Hindlimb muscle (tissue), 1 donor: ENCODE data around the gene MSI2. TPM values are rescaled to one million over a fixed set of nuclear protein-coding genes. Genes with fewer than 3 reads are reported as not detected.

Experiments
- DNase-seq: peaks from one replicate; pipeline ENCODE4 v3.0.0-alpha.2; 2013
- polyA plus RNA-seq: library from polyadenylated mRNA; unstranded; fragments of 120-200 nt; gene quantifications from one replicate; pipeline ENCODE4 v1.2.1, GENCODE V29; 2013; ENCODE audit not compliant: insufficient read length

The MSI2 gene
- polyA plus RNA-seq, 1 donor: 33.6 TPM

DNA sequence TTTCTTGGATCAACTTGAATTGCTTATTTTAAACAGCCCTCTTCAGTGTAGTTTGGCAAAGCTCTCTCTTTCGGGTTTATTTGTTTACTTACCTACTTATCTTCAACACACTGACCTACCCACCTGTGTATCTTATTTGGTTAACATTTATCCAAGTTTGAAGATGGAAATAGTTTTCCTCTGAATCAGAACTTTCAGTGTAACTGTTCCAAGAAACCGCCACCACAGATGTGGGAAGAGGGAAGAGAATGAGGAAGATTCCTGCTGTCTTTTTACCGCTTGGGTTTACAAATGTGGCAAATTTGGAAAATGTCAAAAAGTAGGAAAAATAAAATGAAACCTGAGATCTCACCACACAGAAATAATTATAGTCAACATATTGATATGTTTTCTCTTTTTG, 115.8 kb downstream of the MSI2 start:
- no peak for DNase-seq

DNA sequence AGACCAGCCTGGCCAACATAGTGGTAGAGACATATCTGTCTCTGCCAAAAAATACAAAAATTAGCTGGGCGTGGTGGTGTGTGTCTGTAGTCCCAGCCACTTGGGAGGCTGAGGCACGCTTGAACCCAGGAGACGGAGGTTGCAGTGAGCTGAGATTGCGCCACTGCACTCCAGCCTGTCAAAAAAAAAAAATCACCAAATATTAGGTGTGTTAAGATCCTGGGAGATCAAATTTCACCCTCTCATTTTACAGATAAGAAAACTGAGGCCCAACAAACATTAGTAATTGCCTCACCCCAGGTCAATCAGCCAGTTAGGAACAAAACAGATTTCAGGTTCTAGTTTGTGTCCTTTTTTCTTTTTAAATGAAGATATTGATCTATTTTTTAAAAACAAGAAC, 116.7 kb downstream of the MSI2 start:
- DNase-seq: no peak

DNA sequence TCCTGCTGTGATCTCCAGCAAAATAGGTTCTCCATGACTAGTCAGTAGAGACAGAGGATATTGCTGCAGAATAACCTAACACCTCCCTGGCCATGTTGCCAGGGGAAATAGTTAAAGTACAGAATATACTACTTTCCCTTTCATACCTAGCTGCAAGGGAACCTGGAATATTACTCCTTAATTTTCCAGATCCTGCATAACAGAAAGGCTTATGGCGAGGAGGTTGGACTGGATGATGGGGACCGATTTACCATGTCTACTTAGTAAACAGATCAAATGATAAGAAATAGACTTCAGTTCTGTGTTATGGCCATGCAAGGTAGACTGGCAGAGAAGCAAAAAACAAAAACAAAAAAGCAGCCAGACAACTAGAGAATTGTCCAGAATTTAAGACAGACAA, 117.4 kb downstream of the MSI2 start:
- no peak for DNase-seq

- no peak for DNase-seq
Measured at GRCh38 chr17:57375040-57375769, 118.9 kb downstream of the MSI2 start.

DNA sequence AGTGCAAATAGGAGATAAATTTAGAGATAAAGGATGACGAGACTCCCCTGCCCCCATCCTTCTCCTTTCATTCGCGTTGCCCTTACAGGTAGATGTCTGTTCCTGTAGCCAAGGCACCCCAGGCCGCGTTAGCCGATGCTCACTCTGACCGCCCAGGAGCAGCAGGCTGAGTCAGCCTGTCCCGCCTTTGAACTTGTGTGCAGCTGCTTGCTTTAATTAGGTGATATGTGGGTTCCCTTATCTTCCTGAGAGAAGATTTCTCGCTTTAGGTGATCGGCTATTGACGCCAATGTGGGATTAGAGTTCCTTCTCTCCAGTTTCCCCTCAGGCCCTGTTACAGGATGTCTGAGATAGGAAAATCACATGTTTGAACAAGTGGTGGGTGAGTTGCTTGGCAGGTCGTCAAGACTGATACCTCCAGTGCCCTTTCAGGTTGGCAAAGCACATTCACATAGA, 119.5 kb downstream of the MSI2 start:
- no peak for DNase-seq

DNA sequence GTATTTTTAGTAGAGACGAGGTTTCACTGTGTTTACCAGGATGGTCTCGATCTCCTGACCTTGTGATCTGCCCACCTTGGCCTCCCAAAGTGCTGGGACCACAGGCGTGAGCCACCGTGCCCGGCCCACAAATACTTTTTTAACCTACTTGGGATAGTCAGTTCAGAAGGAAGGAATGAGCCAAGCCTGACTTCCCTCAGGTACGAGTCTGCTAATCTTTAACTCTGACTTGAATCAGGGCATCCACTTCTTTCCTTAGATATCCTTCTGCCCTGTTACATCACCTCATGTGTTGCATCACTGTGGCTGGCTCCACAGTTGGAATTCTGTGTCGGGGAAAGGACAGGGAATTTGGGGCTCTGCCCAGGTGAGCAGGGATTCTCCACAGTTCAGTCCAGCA, 120.8 kb downstream of the MSI2 start:
- DNase-seq: no peak

DNA sequence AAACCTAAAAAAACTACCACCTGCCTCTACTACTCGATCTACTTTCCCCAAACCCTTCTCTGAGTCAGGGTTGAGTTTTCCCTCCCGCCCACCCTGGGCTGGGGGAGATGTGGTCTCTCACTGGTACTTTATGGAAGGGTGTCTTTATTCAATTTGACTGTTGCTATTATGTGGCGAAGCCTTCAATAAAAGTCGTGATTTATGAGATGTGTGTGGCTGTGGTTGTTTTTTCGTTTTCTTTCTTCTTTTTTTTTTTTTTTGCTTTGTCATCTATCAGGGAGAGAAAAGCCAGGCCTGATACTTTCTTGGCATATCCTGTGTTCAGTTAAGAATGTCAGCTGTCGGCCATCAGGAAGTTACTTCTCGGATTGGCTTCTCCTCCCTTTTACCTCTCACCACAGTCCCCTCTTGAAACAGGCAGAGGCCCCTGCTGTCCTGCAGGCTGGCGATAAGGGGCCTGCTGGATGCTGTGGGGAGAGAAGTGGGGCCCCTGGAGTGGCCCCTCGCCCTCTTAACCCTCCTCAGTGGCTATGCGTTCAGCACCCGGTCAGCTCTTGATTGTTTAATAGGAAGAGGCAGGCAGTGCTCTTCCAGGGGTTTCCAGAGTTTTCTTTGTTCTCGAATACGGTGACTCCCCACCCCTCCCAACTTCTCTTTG, 123.0 kb downstream of the MSI2 start:
- no peak for DNase-seq

DNA sequence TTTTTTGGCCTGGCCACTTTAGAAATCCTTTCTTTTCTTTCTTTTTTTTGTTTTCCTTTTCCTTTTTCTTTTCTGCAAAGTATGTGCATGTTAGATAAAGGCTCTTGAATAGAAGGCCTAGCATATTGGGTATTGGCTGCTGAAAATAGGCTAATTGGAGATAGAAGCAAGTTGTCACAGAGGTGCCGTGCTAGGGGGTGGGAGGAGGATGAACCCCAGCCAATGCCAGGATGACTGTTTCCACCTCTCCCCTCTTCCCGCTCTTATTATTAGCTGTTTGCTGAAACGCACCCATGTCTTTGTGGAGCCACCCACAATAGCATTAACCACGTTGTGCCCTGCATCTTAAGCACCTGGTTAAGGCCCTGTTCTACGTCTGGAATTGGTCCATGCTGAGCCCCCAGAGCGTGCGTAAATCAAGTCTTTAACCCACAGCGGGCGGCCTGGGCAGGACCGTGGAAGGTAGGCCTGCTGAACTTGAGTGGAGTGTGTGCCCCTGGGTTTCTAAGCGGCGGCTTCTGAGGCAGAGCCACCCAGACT, 123.6 kb downstream of the MSI2 start:
- DNase-seq: no peak

DNA sequence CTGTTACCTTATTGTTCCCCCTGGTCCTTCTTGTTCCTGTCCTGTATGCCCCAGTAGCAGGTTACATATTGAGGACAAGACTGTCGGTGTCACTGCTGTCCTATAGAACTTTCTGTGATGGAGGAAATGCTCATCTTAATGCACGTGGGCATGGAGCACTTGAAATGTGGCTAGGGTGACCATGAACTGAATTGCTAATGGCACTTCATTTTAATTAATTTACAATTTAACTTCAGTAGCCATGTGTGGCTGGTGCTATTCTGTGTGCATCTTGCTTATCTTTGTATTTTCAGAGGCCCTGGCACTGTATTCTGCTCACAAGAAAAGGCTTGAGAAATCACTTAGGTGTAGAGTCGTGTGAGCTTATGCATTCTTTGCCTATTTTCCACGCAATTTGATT, 125.2 kb downstream of the MSI2 start:
- no peak for DNase-seq

- DNase-seq: no peak
Measured at GRCh38 chr17:57384219-57384618, 127.9 kb downstream of the MSI2 start.

GRCh38 chr17:57385975-57386374, 129.7 kb downstream of the MSI2 start:
- DNase-seq: no peak

DNA sequence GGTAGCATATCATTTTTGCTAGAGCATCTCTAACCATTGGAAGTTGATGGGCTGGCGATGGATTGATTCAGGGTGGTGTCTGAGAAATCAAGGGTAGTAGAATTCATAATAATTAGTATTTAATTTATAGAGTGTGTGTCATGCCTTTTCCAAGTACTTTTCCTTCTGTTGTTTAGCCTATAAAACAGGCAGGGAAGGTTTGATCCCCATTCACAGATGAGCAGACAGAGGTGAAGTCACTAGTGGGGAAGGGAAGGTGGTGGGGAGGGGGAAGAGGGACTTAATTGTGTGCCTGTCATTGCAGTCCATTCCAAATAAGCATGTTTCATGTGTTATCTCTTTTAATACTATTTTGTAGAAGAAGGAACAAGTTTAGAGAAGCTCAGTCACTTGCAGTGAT, 131.3 kb downstream of the MSI2 start:
- DNase-seq: no peak

GRCh38 chr17:57388131-57388725, 131.9 kb downstream of the MSI2 start:
- DNase-seq: no peak

GRCh38 chr17:57389473-57389872, 133.2 kb downstream of the MSI2 start:
- no peak for DNase-seq

GRCh38 chr17:57391076-57391825, 134.9 kb downstream of the MSI2 start:
- no peak for DNase-seq

DNA sequence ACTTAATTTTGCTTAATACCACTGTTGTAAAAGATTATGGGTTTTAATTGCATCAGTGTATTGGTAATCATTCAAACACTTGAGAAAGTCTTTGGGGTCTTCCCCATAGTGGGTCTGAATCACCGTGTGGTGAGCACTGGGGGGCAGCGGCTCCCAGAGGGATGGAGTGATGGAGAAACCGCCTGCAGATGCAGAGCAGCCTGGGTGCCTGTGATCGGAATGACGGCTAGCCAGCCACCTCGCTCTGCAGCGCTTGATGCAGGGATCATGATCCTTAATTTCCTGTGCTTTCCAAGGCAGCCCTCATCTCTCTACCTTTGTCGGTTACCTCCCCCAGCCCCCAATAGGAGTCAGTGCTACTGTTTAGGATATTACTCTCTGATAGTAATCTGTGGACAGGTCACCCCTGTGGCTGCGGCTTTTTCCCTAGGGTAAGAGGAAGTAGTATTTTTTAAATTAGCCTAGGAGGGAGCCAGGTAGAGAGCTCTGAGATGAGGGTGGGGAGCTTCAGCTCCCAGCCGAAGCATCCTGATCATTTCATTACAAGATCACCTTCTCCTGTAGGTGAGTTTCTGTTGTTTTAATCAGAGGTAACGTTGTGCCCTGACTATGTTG, 135.6 kb downstream of the MSI2 start:
- DNase-seq: no peak

GRCh38 chr17:57393368-57393767, 137.0 kb downstream of the MSI2 start:
- DNase-seq: no peak

GRCh38 chr17:57394375-57394774, 138.1 kb downstream of the MSI2 start:
- DNase-seq: no peak

DNA sequence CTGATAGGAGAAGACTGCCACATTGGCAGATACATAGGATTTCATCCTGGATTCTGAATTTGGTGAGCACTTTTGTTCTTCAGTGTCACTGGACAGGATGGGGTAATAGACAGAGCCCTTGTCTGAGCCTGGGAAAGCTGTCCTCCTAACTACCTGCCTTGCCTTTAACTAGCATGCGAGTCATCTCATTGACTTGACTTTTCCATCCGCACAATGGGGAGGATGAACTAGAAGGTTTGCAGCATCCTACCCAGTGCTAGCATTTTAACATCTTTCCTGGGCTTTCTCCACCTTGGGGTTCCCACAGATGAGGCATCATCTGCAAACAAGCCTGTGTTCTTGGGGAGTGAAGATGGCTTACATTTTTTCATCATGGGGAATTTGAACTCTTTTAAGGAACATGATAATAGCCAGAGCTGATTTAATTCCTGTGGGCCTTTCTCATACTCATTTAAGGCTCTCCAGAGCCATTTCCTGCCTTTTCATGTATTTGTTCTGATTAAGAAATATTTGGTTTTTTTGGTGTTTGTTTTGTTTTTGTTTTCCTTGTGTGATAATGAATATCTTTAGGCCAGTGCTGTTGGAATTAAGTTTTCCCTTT, 139.5 kb downstream of the MSI2 start:
- DNase-seq: no peak

DNA sequence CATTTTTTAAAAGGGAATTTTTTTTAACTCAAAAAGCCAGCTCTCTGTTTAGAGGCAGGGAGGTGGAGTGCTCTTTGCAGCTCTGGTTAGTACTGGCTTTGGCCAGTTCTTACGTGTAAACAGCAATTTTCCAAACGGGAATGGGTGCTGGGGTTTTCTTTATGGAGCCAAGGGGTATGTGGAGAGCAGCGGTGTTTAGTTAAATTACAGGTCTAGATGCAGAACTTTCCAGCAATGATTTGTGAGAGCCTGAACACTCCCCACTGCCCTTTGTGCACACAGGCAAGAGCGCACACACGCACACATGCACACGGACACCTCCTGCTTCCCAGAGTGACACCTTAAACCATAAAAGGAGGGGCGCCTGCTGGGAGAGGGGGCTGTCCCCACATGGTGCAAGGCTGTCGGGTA, 140.2 kb downstream of the MSI2 start:
- DNase-seq: no peak

GRCh38 chr17:57397402-57397801, 141.1 kb downstream of the MSI2 start:
- no peak for DNase-seq

- no peak for DNase-seq
Measured at GRCh38 chr17:57399690-57400089, 143.4 kb downstream of the MSI2 start.
